Esophagus squamous epithelium (tissue), 5 donors: ENCODE results near the gene IGSF10. TPM values are rescaled to one million over a fixed set of nuclear protein-coding genes. Genes with fewer than 3 reads are reported as not detected.
"Not testable (repeated sequence)": the region's sequence is repeated elsewhere in the genome, so short reads cannot be mapped to it uniquely, and the experiment has no call there.

Experiments used
- DNase-seq: peaks from one replicate; lab custom pipeline; 2025; lab: John Stamatoyannopoulos, UW
- H3K27ac ChIP-seq, 4 donors: fragments of 200-600 bp; sonication (generic); one replicate each; pipeline ENCODE4 v1.5.1; 2016 to 2019; ENCODE audit warnings: mild to moderate bottlenecking in 1 of 4
- H3K27me3 ChIP-seq, 4 donors: fragments of 200-600 bp; sonication (generic); 1 replicate in 3 of 4; 2 replicates in 1 of 4; pipeline versions ENCODE4 v1.5.1 to v1.6.0; 2017 to 2021; ENCODE audit warnings: antibody characterized with exemption in 1 of 4
- H3K36me3 ChIP-seq, 3 donors: fragments of 200-600 bp; sonication (generic); one replicate each; pipeline ENCODE4 v1.5.1; 2016 to 2019
- H3K4me1 ChIP-seq, 3 donors: fragments of 200-600 bp; sonication (generic); one replicate each; pipeline ENCODE4 v1.5.1; 2017 to 2019
- H3K4me3 ChIP-seq, 4 donors: fragments of 200-600 bp; sonication (generic); 1 replicate in 3 of 4; 2 replicates in 1 of 4; pipeline ENCODE4 v1.5.1; 2016 to 2019; ENCODE audit warnings: mild to moderate bottlenecking in 2 of 4, moderate library complexity in 1 of 4
- H3K9me3 ChIP-seq, 3 donors: fragments of 200-600 bp; sonication (generic); one replicate each; pipeline ENCODE4 v1.5.1; 2016 to 2019
- CTCF ChIP-seq, 6 experiments: fragments of 450-650 bp in 4 of 6; fragments of 200-600 bp in 2 of 6; sonication (generic) in 2 of 6; IDR thresholded peaks; one replicate each; pipeline ENCODE4 v1.5.1; 2016 to 2019; ENCODE audit warnings: antibody characterized with exemption in 6 of 6, mild to moderate bottlenecking in 4 of 6, moderate library complexity in 4 of 6
- POLR2A ChIP-seq, 4 donors: fragments of 450-650 bp; IDR thresholded peaks; one replicate each; pipeline ENCODE4 v1.6.1; 2017; ENCODE audit warnings: antibody characterized with exemption in 4 of 4, mild to moderate bottlenecking in 4 of 4, moderate library complexity in 3 of 4
- WGBS, 2 donors: methylation state at CpG; one replicate each; pipeline ENCODE4 v1.1.5; 2018; 5-methylcytosine and 5-hydroxymethylcytosine counted together
- intact Hi-C: fragments of 100-400 bp; cut with DNase I; formaldehyde crosslinking; loops from one replicate; pipeline ENCODE4 v1.15.0; 2022
- total RNA-seq, 4 donors: library from RNA; depleted of rRNA; stranded (reverse); fragments of >200 nt; gene quantifications; one replicate each; pipeline ENCODE4 v1.1.0, GENCODE V29; 2016
- donor health status: DM: yes; HTN: yes; CAD: no.

IGSF10 gene
- total RNA-seq, 4 donors from 2014 or later: 0.45 to 10.7 (median 1.3) TPM

- H3K27ac ChIP-seq: peak overlapping the region in 2 of 4 donors; percentile 12 to 37
Measured at GRCh38 chr3:151501171-151501922, 40.5 kb upstream of the IGSF10 start.

GRCh38 chr3:151499168-151499567 lies 38.3 kb upstream of the IGSF10 start:
- 25 to 40% methylated on average over 3 of the region's 3 CpGs for WGBS, 2 donors
- H3K4me1 ChIP-seq: no peaks in the 10 kb centered on the region
- intact Hi-C loops: no loop called here

More at GRCh38 chr3:151501171-151501922, 40.5 kb upstream of the IGSF10 start:
- no peak for TF ChIP-seq POLR2A (IDR thresholded peaks at IDR 0.05)
- TF ChIP-seq CTCF (IDR thresholded peaks at IDR 0.05): no peak
- Histone ChIP-seq H3K36me3 (no peaks in the 10 kb centered on the region), H3K27me3 (no peaks in the 10 kb centered on the region), H3K9me3 (no peaks in the 10 kb centered on the region), H3K4me3 (no peak overlapping the region), H3K4me1 (no peaks in the 10 kb centered on the region)
- WGBS, 2 donors: 55 to 68% methylated on average over 5 of the region's 5 CpGs
- DNase-seq: no peak
- intact Hi-C loops: no loop called here

GRCh38 chr3:151491525-151491924 lies 30.7 kb upstream of the IGSF10 start:
- Histone ChIP-seq H3K27me3 (no peaks in the 10 kb centered on the region), H3K4me1 (no peaks in the 10 kb centered on the region), H3K36me3 (no peaks in the 10 kb centered on the region), H3K27ac (no peak overlapping the region), H3K9me3 (no peaks in the 10 kb centered on the region), H3K4me3 (no peak overlapping the region)
- no peak for TF ChIP-seq CTCF (IDR thresholded peaks at IDR 0.05)
- TF ChIP-seq POLR2A (IDR thresholded peaks at IDR 0.05): no peak
- intact Hi-C loops: no loop called here
- DNase-seq: no peak
- WGBS, 2 donors: 68% methylated on average over 2 of the region's 2 CpGs

More at GRCh38 chr3:151499168-151499567, 38.3 kb upstream of the IGSF10 start:
- no peak overlapping the region for H3K4me3 ChIP-seq
- H3K9me3 ChIP-seq: no peaks in the 10 kb centered on the region
- H3K27me3 ChIP-seq: no peaks in the 10 kb centered on the region
- no peak overlapping the region for H3K27ac ChIP-seq
- DNase-seq: no peak
- TF ChIP-seq CTCF (IDR thresholded peaks at IDR 0.05) (no peak), POLR2A (IDR thresholded peaks at IDR 0.05) (no peak)
- H3K36me3 ChIP-seq: no peaks in the 10 kb centered on the region

- H3K27me3 ChIP-seq, H3K4me3 ChIP-seq, H3K27ac ChIP-seq, H3K36me3 ChIP-seq, DNase-seq, H3K4me1 ChIP-seq, intact Hi-C loops, H3K9me3 ChIP-seq: not testable (repeated sequence)
Measured at GRCh38 chr3:151487833-151488232, 27.0 kb upstream of the IGSF10 start.

GRCh38 chr3:151483961-151484520 lies 23.2 kb upstream of the IGSF10 start:
- 80% methylated on average over 1 of the region's 6 CpGs; no CpG with 5 or more reads in 1 of the 2 donors for WGBS, 2 donors
- Histone ChIP-seq H3K4me1 (no peaks in the 10 kb centered on the region), H3K36me3 (no peaks in the 10 kb centered on the region), H3K27ac (no peak overlapping the region), H3K27me3 (no peaks in the 10 kb centered on the region), H3K9me3 (no peaks in the 10 kb centered on the region), H3K4me3 (no peak overlapping the region)
- intact Hi-C loops: no loop called here
- TF ChIP-seq CTCF (IDR thresholded peaks at IDR 0.05) (no peak), POLR2A (IDR thresholded peaks at IDR 0.05) (no peak)
- DNase-seq: no peak
